Liver (tissue), 9 donors: ENCODE data around the gene CCDC152. TPM values are rescaled to one million over a fixed set of nuclear protein-coding genes. Genes with fewer than 3 reads are reported as not detected.

Source experiments
- DNase-seq: peaks from one replicate; pipeline ENCODE4 v3.0.0-alpha.2; 2017; ENCODE audit warnings: low spot score
- H3K27ac ChIP-seq, 2 donors: one replicate each; pipeline ENCODE4 v1.7.0; 2013; ENCODE audit warnings: inconsistent platforms in 2 of 2, low read length in 2 of 2, control low read depth in 1 of 2, low read depth in 1 of 2, mild to moderate bottlenecking in 1 of 2
- H3K27me3 ChIP-seq, 4 donors: one replicate each; pipeline versions ENCODE4 v1.6.1 to v1.7.0; 2013; ENCODE audit warnings: low read length in 3 of 4, inconsistent platforms in 1 of 4, mild to moderate bottlenecking in 1 of 4, moderate library complexity in 1 of 4; ENCODE audit not compliant: control insufficient read depth in 4 of 4, insufficient read depth in 4 of 4
- H3K36me3 ChIP-seq, 4 donors: one replicate each; pipeline versions ENCODE4 v1.6.1 to v1.7.0; 2013; ENCODE audit warnings: low read length in 3 of 4, mild to moderate bottlenecking in 3 of 4, low read depth in 1 of 4, moderate library complexity in 1 of 4; ENCODE audit not compliant: control insufficient read depth in 4 of 4, insufficient read depth in 3 of 4
- H3K4me1 ChIP-seq, 4 donors: one replicate each; pipeline versions ENCODE4 v1.6.1 to v1.7.0; 2013; ENCODE audit warnings: low read length in 3 of 4, mild to moderate bottlenecking in 3 of 4, moderate library complexity in 1 of 4; ENCODE audit not compliant: control insufficient read depth in 4 of 4, insufficient read depth in 4 of 4
- H3K4me3 ChIP-seq, 3 donors: one replicate each; pipeline versions ENCODE4 v1.6.1 to v1.7.0; 2013; ENCODE audit warnings: low read length in 3 of 3, control low read depth in 1 of 3, low read depth in 1 of 3, mild to moderate bottlenecking in 1 of 3
- H3K9ac ChIP-seq, 2 donors: one replicate each; pipeline ENCODE4 v1.7.0; 2013; ENCODE audit warnings: low read length in 2 of 2, mild to moderate bottlenecking in 2 of 2, moderate library complexity in 2 of 2, control low read depth in 1 of 2, low read depth in 1 of 2
- H3K9me3 ChIP-seq, 4 donors: one replicate each; pipeline versions ENCODE4 v1.6.1 to v1.7.0; 2013; ENCODE audit warnings: low read length in 3 of 4; ENCODE audit not compliant: control insufficient read depth in 4 of 4
- EGR1 ChIP-seq, 2 donors: IDR thresholded peaks; 2 replicates each; pipeline ENCODE4 v1.6.1; 2016 to 2018; ENCODE audit warnings: antibody characterized with exemption in 2 of 2, low read depth in 2 of 2
- FOXA1 ChIP-seq: IDR thresholded peaks from 2 replicates; pipeline ENCODE4 v1.6.1; 2016; ENCODE audit warnings: antibody characterized with exemption
- FOXA2 ChIP-seq: IDR thresholded peaks from 2 replicates; pipeline ENCODE4 v1.6.1; 2016; ENCODE audit warnings: antibody characterized with exemption
- GABPA ChIP-seq, 2 donors: IDR thresholded peaks in 1 of 2; conservative IDR thresholded peaks in 1 of 2; 2 replicates each; pipeline ENCODE4 v1.6.1; 2016; ENCODE audit warnings: antibody characterized with exemption in 2 of 2, mild to moderate bottlenecking in 1 of 2, moderate library complexity in 1 of 2
- HNF4A ChIP-seq, 2 donors: conservative IDR thresholded peaks; 2 replicates each; pipeline ENCODE4 v1.6.1; 2016; ENCODE audit warnings: antibody characterized with exemption in 2 of 2, mild to moderate bottlenecking in 2 of 2
- JUND ChIP-seq, 2 donors: IDR thresholded peaks; 2 replicates each; pipeline ENCODE4 v1.6.1; 2016; ENCODE audit warnings: antibody characterized with exemption in 2 of 2
- NR2F2 ChIP-seq: IDR thresholded peaks from 2 replicates; pipeline ENCODE4 v1.6.1; 2016; ENCODE audit warnings: antibody characterized with exemption
- RAD21 ChIP-seq, 2 donors: IDR thresholded peaks; 2 replicates each; pipeline ENCODE4 v1.6.1; 2016; ENCODE audit warnings: antibody characterized with exemption in 2 of 2, mild to moderate bottlenecking in 2 of 2
- RXRA ChIP-seq, 2 donors: IDR thresholded peaks; 2 replicates each; pipeline ENCODE4 v1.6.1; 2017 to 2018; ENCODE audit warnings: antibody characterized with exemption in 2 of 2, mild to moderate bottlenecking in 1 of 2
- SP1 ChIP-seq: IDR thresholded peaks from 2 replicates; pipeline ENCODE4 v1.6.1; 2018; ENCODE audit warnings: antibody characterized with exemption, mild to moderate bottlenecking
- TAF1 ChIP-seq: conservative IDR thresholded peaks from 2 replicates; pipeline ENCODE4 v1.6.1; 2016; ENCODE audit warnings: antibody characterized with exemption, mild to moderate bottlenecking
- YY1 ChIP-seq: IDR thresholded peaks from 2 replicates; pipeline ENCODE4 v1.6.1; 2016; ENCODE audit warnings: antibody characterized with exemption, mild to moderate bottlenecking
- ZBTB33 ChIP-seq: IDR thresholded peaks from 2 replicates; pipeline ENCODE4 v1.6.1; 2016; ENCODE audit warnings: antibody characterized with exemption
- WGBS: extraction: QIAGEN DNeasy Blood & Tissue Kit; methylation state at CpG from one replicate; pipeline ENCODE4 v1.1.7; 2013; 5-methylcytosine and 5-hydroxymethylcytosine counted together
- polyA plus RNA-seq, 2 donors: library from polyadenylated mRNA; stranded (reverse) in 1 of 2; unstranded in 1 of 2; fragments of 200-250 nt in 1 of 2; fragments of >200 nt in 1 of 2; fragmentation: Nextera tagmentation in 1 of 2; extraction: Ambion mirVana in 1 of 2; gene quantifications; one replicate each; pipeline versions ENCODE4 v1.2.1 to v1.2.3, GENCODE V29; 2013 to 2015
- total RNA-seq, 2 donors: library from RNA; depleted of rRNA; stranded (reverse); fragments of >200 nt; gene quantifications; one replicate each; pipeline ENCODE4 v1.2.3, GENCODE V29; 2014
- TF ChIP-seq, protein P1 (sequence below): IDR thresholded peaks from 2 replicates; pipeline ENCODE4 v1.6.1; 2016; ENCODE audit warnings: antibody characterized with exemption
- TF ChIP-seq, protein P2 (sequence below): IDR thresholded peaks from 2 replicates; pipeline ENCODE4 v1.6.1; 2016; ENCODE audit warnings: antibody characterized with exemption, mild to moderate bottlenecking
- TF ChIP-seq, protein P3 (sequence below): IDR thresholded peaks from 2 replicates; pipeline ENCODE4 v1.6.1; 2016; ENCODE audit warnings: antibody characterized with exemption
- donor health status: healthy.
- donor health status: healthy.
- donor health status: healthy.
- donor health status: healthy.
- donor health status: healthy.

Gene CCDC152
- total and polyA plus RNA-seq, 4 donors: 0.08 to 81.4 (median 3.3) TPM

- no peak for TF ChIP-seq ZBTB33
- no peak for TF ChIP-seq GABPA (IDR thresholded peaks at IDR 0.05 in 1 of 2, conservative IDR thresholded peaks at IDR 0.05 in 1 of 2)
- no peak for TF ChIP-seq HNF4A (conservative IDR thresholded peaks at IDR 0.05)
- TF ChIP-seq TAF1: no peak
- TF ChIP-seq SP1: no peak
- TF ChIP-seq FOXA1: no peak
- TF ChIP-seq YY1: no peak
- no peak for TF ChIP-seq FOXA2
- TF ChIP-seq NR2F2: no peak
- TF ChIP-seq JUND (IDR thresholded peaks at IDR 0.05): no peak
- TF ChIP-seq RXRA (IDR thresholded peaks at IDR 0.05): no peak
Measured at GRCh38 chr5:42740920-42741319, 15.7 kb upstream of the CCDC152 start (continued).

GRCh38 chr5:42745426-42745825, 11.2 kb upstream of the CCDC152 start:
- H3K9me3 ChIP-seq: no peaks in the 10 kb centered on the region
- H3K27ac ChIP-seq: no peak overlapping the region
- 22% methylated on average over 4 of the region's 4 CpGs for whole genome bisulfite sequencing
- no peaks in the 10 kb centered on the region for H3K27me3 ChIP-seq
- no peak overlapping the region for H3K9ac ChIP-seq
- TF ChIP-seq HNF4A (conservative IDR thresholded peaks at IDR 0.05) (no peak), YY1 (no peak)
- H3K4me1 ChIP-seq: no peaks in the 10 kb centered on the region
- no peak for DNase-seq
- H3K4me3 ChIP-seq: no peak overlapping the region
- H3K36me3 ChIP-seq: no peaks in the 10 kb centered on the region

GRCh38 chr5:42745856-42746255, 10.8 kb upstream of the CCDC152 start:
- TF ChIP-seq HNF4A (conservative IDR thresholded peaks at IDR 0.05) (no peak), FOXA1 (no peak)
- no peak overlapping the region for H3K4me3 ChIP-seq
- H3K9ac ChIP-seq: no peak overlapping the region
- DNase-seq: no peak
- no peaks in the 10 kb centered on the region for H3K27me3 ChIP-seq
- no peaks in the 10 kb centered on the region for H3K4me1 ChIP-seq
- H3K36me3 ChIP-seq: no peaks in the 10 kb centered on the region
- no peak overlapping the region for H3K27ac ChIP-seq
- WGBS: 98% methylated on average over 3 of the region's 3 CpGs
- H3K9me3 ChIP-seq: no peaks in the 10 kb centered on the region

DNA sequence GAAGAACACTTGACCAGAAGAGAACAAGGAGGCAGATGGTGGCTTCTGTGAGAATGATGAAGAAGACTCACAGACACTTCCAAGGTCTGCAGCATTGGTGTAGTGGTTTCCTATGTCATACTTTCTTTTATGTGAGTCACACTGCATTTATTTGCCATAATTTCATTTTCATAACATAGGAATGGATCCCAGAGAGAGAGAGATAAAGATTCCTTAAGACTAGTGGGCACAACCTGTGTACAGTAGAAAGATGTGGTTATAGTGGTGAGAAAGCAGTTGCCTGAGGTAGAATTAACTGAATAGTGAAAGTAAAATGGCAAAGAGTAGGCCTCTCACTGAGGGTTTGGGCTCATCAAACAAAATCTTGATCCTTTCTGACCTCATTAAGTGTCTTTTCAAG, 7.6 kb upstream of the CCDC152 start:
- TF ChIP-seq GABPA (IDR thresholded peaks at IDR 0.05 in 1 of 2, conservative IDR thresholded peaks at IDR 0.05 in 1 of 2): no peak
- TF ChIP-seq RAD21 (IDR thresholded peaks at IDR 0.05): no peak
- TF ChIP-seq YY1: no peak
- TF ChIP-seq SP1: no peak
- no peak for TF ChIP-seq JUND (IDR thresholded peaks at IDR 0.05)
- TF ChIP-seq, protein P1, sequence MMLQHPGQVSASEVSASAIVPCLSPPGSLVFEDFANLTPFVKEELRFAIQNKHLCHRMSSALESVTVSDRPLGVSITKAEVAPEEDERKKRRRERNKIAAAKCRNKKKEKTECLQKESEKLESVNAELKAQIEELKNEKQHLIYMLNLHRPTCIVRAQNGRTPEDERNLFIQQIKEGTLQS: no peak
- TF ChIP-seq EGR1 (IDR thresholded peaks at IDR 0.05; ENCODE audit: low read depth in 2 of 2): no peak
- TF ChIP-seq FOXA1: no peak
- TF ChIP-seq, protein P2, sequence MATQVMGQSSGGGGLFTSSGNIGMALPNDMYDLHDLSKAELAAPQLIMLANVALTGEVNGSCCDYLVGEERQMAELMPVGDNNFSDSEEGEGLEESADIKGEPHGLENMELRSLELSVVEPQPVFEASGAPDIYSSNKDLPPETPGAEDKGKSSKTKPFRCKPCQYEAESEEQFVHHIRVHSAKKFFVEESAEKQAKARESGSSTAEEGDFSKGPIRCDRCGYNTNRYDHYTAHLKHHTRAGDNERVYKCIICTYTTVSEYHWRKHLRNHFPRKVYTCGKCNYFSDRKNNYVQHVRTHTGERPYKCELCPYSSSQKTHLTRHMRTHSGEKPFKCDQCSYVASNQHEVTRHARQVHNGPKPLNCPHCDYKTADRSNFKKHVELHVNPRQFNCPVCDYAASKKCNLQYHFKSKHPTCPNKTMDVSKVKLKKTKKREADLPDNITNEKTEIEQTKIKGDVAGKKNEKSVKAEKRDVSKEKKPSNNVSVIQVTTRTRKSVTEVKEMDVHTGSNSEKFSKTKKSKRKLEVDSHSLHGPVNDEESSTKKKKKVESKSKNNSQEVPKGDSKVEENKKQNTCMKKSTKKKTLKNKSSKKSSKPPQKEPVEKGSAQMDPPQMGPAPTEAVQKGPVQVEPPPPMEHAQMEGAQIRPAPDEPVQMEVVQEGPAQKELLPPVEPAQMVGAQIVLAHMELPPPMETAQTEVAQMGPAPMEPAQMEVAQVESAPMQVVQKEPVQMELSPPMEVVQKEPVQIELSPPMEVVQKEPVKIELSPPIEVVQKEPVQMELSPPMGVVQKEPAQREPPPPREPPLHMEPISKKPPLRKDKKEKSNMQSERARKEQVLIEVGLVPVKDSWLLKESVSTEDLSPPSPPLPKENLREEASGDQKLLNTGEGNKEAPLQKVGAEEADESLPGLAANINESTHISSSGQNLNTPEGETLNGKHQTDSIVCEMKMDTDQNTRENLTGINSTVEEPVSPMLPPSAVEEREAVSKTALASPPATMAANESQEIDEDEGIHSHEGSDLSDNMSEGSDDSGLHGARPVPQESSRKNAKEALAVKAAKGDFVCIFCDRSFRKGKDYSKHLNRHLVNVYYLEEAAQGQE: no peak
- no peak for TF ChIP-seq TAF1
- TF ChIP-seq, protein P3, sequence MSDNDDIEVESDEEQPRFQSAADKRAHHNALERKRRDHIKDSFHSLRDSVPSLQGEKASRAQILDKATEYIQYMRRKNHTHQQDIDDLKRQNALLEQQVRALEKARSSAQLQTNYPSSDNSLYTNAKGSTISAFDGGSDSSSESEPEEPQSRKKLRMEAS: no peak
- no peaks in the 10 kb centered on the region for H3K27me3 ChIP-seq
- H3K4me3 ChIP-seq: no peak overlapping the region
- no peaks in the 10 kb centered on the region for H3K9me3 ChIP-seq
- no peak overlapping the region for H3K27ac ChIP-seq
- H3K9ac ChIP-seq: no peak overlapping the region
- H3K4me1 ChIP-seq: no peaks in the 10 kb centered on the region
- H3K36me3 ChIP-seq: no peaks in the 10 kb centered on the region
- no peak for DNase-seq
